GM23338 (cell line): Measurements from ENCODE around the gene ZPBP2. TPM values are rescaled to one million over a fixed set of nuclear protein-coding genes. Genes with fewer than 3 reads are reported as not detected.

Source experiments
- ATAC-seq: fragments of 200-7000 bp; cut with Tn5 transposase; 3 replicates; pipeline ENCODE4 v1.9.1; 2020
- DNase-seq: peaks from one replicate; pipeline ENCODE4 v3.0.0-alpha.2; 2015; ENCODE audit warnings: low spot score
- H2AFZ ChIP-seq: fragments of 200-600 bp; sonication (generic); 2 replicates; pipeline ENCODE4 v1.8.0; 2016; ENCODE audit warnings: antibody characterized with exemption, mild to moderate bottlenecking, moderate library complexity
- H3F3A ChIP-seq: fragments of 200-600 bp; sonication (generic); replicated peaks from 2 replicates; pipeline ENCODE4 v1.8.0; 2017; ENCODE audit warnings: antibody characterized with exemption, mixed run types, low read depth
- H3K27ac ChIP-seq: fragments of 200-600 bp; sonication (generic); 2 replicates; pipeline ENCODE4 v1.6.1; 2016; ENCODE audit warnings: low read depth
- H3K27me3 ChIP-seq: fragments of 200-600 bp; sonication (generic); 2 replicates; pipeline ENCODE4 v1.8.0; 2016; ENCODE audit warnings: mild to moderate bottlenecking, mixed run types, moderate library complexity; ENCODE audit not compliant: insufficient read depth
- H3K36me3 ChIP-seq: fragments of 200-600 bp; sonication (generic); 2 replicates; pipeline ENCODE4 v1.8.0; 2016; ENCODE audit warnings: mild to moderate bottlenecking; ENCODE audit not compliant: insufficient read depth
- H3K4me1 ChIP-seq: fragments of 200-600 bp; sonication (generic); 2 replicates; pipeline ENCODE4 v1.8.0; 2016; ENCODE audit warnings: mild to moderate bottlenecking, moderate library complexity; ENCODE audit not compliant: insufficient read depth
- H3K4me2 ChIP-seq: fragments of 200-600 bp; sonication (generic); 2 replicates; pipeline ENCODE4 v1.7.1; 2017; ENCODE audit warnings: mixed run types
- H3K4me3 ChIP-seq: fragments of 200-600 bp; sonication (generic); 2 replicates; pipeline ENCODE4 v1.6.1; 2016; ENCODE audit warnings: mixed run types
- H3K79me2 ChIP-seq: fragments of 200-600 bp; sonication (generic); replicated peaks from 2 replicates; pipeline ENCODE4 v1.8.0; 2017; ENCODE audit warnings: mild to moderate bottlenecking; ENCODE audit not compliant: insufficient read depth
- H3K9me2 ChIP-seq: fragments of 200-600 bp; sonication (generic); 2 replicates; pipeline ENCODE4 v1.8.0; 2017; ENCODE audit not compliant: insufficient read depth
- H4K20me1 ChIP-seq: fragments of 200-600 bp; sonication (generic); replicated peaks from 2 replicates; pipeline ENCODE4 v1.8.0; 2017; ENCODE audit warnings: mild to moderate bottlenecking; ENCODE audit not compliant: insufficient read depth
- H3K27ac Mint-ChIP-seq: 2 replicates; pipeline ENCODE4 v1.8.0; 2020; ENCODE audit warnings: inconsistent platforms, mild to moderate bottlenecking, moderate library complexity, mixed read lengths
- H3K27me3 Mint-ChIP-seq: 3 replicates; pipeline ENCODE4 v1.8.0; 2022; ENCODE audit warnings: low read depth, mild to moderate bottlenecking, moderate library complexity, mixed read lengths, inconsistent platforms; ENCODE audit not compliant: insufficient read depth, poor library complexity
- H3K36me3 Mint-ChIP-seq: 3 replicates; pipeline ENCODE4 v1.8.0; 2021; ENCODE audit warnings: low read depth, mild to moderate bottlenecking, inconsistent platforms, moderate library complexity, mixed read lengths
- H3K4me1 Mint-ChIP-seq: 3 replicates; pipeline ENCODE4 v1.8.0; 2020; ENCODE audit warnings: mild to moderate bottlenecking, inconsistent platforms, mixed read lengths
- H3K4me3 Mint-ChIP-seq: 3 replicates; pipeline ENCODE4 v1.8.0; 2021; ENCODE audit warnings: moderate library complexity, mild to moderate bottlenecking, inconsistent platforms, mixed read lengths
- H3K9me3 Mint-ChIP-seq: 3 replicates; pipeline ENCODE4 v1.8.0; 2020; ENCODE audit warnings: moderate library complexity, mild to moderate bottlenecking, inconsistent platforms, mixed read lengths
- CREB1 ChIP-seq: fragments of 250-450 bp; sonication (Bioruptor Pico); IDR thresholded peaks from 2 replicates; pipeline ENCODE4 v1.5.0; 2020; ENCODE audit warnings: low read depth, mild to moderate bottlenecking, moderate library complexity
- EZH2 ChIP-seq: fragments of 200-600 bp; sonication (generic); IDR thresholded peaks from one replicate; pipeline ENCODE4 v1.8.0; 2017; ENCODE audit warnings: antibody characterized with exemption, mild to moderate bottlenecking, low read depth; ENCODE audit not compliant: unreplicated experiment
- NANOG ChIP-seq: IDR thresholded peaks from 2 replicates; pipeline ENCODE4 v1.6.1; 2016; ENCODE audit warnings: antibody characterized with exemption, borderline replicate concordance
- POLR2AphosphoS5 ChIP-seq: IDR thresholded peaks from 2 replicates; pipeline ENCODE4 v1.6.1; 2016; ENCODE audit warnings: antibody characterized with exemption, low read depth
- ZNF331 ChIP-seq: fragments of 250-450 bp; sonication (Bioruptor Pico); IDR thresholded peaks from 2 replicates; pipeline ENCODE4 v1.5.0; 2020; ENCODE audit warnings: low read depth, mild to moderate bottlenecking, moderate library complexity
- ZNF462 ChIP-seq: fragments of 250-450 bp; sonication (Bioruptor Pico); IDR thresholded peaks from 2 replicates; pipeline ENCODE4 v1.5.0; 2020; ENCODE audit warnings: mild to moderate bottlenecking, moderate library complexity
- polyA plus RNA-seq: library from polyadenylated mRNA; unstranded; fragments of >200 nt; fragmentation: Nextera tagmentation; extraction: Ambion mirVana; gene quantifications from 2 replicates; pipeline ENCODE4 v1.2.1, GENCODE V29; 2016
- total RNA-seq: library from RNA; depleted of rRNA; stranded (reverse); fragments of >200 nt; shearing (Covaris generic); gene quantifications from 2 replicates; pipeline ENCODE4 v1.2.3, GENCODE V29; 2014
- TF ChIP-seq, protein P1 (sequence below), 2 experiments: fragments of 200-600 bp in 1 of 2; sonication (generic) in 1 of 2; conservative IDR thresholded peaks; 2 replicates each; pipeline versions ENCODE4 v1.5.1 to v1.6.1; 2016 to 2017; ENCODE audit warnings: antibody characterized with exemption in 2 of 2, low read depth in 2 of 2, mild to moderate bottlenecking in 2 of 2, moderate library complexity in 1 of 2
- TF ChIP-seq, protein P2 (sequence below): IDR thresholded peaks from 2 replicates; pipeline ENCODE4 v1.6.1; 2016; ENCODE audit warnings: antibody characterized with exemption

ZPBP2 gene
- total and polyA plus RNA-seq, 2 experiments from 2014 or later, result not detected

GRCh38 chr17:39823407-39824054 is 44.5 kb upstream of the ZPBP2 start:
- Histone ChIP-seq H3K9me2 (peaks cover 5% of the 10 kb centered on the region; the same call in 1 of the 2 replicates), H3K4me3 (no peak overlapping the region), H3K4me1 (no peaks in the 10 kb centered on the region), H3K27me3 (no peaks in the 10 kb centered on the region), H3F3A (no peaks in the 10 kb centered on the region), H3K4me2 (no peak overlapping the region), H4K20me1 (no peaks in the 10 kb centered on the region), H3K79me2 (no peaks in the 10 kb centered on the region), H3K27ac (no peak overlapping the region), H2AFZ (no peak overlapping the region), H3K36me3 (no peaks in the 10 kb centered on the region)
- 0 out of 3 replicates have a peak, but pooled peaks cover 3% of the 10 kb centered on the region for H3K4me1 Mint-ChIP-seq
- peaks cover 7% of the 10 kb centered on the region for H3K27me3 Mint-ChIP-seq
- peak; percentile 34 for DNase-seq
- no peak overlapping the region for H3K4me3 Mint-ChIP-seq
- TF ChIP-seq POLR2AphosphoS5 (no peak), NANOG (no peak), ZNF462 (CRISPR knock-in tag) (no peak), EZH2 (no peak), ZNF331 (CRISPR knock-in tag) (no peak), CREB1 (no peak)
- TF ChIP-seq, protein P1, sequence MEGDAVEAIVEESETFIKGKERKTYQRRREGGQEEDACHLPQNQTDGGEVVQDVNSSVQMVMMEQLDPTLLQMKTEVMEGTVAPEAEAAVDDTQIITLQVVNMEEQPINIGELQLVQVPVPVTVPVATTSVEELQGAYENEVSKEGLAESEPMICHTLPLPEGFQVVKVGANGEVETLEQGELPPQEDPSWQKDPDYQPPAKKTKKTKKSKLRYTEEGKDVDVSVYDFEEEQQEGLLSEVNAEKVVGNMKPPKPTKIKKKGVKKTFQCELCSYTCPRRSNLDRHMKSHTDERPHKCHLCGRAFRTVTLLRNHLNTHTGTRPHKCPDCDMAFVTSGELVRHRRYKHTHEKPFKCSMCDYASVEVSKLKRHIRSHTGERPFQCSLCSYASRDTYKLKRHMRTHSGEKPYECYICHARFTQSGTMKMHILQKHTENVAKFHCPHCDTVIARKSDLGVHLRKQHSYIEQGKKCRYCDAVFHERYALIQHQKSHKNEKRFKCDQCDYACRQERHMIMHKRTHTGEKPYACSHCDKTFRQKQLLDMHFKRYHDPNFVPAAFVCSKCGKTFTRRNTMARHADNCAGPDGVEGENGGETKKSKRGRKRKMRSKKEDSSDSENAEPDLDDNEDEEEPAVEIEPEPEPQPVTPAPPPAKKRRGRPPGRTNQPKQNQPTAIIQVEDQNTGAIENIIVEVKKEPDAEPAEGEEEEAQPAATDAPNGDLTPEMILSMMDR (conservative IDR thresholded peaks at IDR 0.05; ENCODE audit: low read depth in 2 of 2), result no peak
- TF ChIP-seq, protein P2, sequence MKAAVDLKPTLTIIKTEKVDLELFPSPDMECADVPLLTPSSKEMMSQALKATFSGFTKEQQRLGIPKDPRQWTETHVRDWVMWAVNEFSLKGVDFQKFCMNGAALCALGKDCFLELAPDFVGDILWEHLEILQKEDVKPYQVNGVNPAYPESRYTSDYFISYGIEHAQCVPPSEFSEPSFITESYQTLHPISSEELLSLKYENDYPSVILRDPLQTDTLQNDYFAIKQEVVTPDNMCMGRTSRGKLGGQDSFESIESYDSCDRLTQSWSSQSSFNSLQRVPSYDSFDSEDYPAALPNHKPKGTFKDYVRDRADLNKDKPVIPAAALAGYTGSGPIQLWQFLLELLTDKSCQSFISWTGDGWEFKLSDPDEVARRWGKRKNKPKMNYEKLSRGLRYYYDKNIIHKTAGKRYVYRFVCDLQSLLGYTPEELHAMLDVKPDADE, result no peak
- H3K27ac Mint-ChIP-seq, result no peak overlapping the region
- no peak for ATAC-seq
- H3K36me3 Mint-ChIP-seq, result peaks cover 26% of the 10 kb centered on the region; the same call in 2 of the 3 replicates
- peaks cover 32% of the 10 kb centered on the region for H3K9me3 Mint-ChIP-seq
